ENCODE data around the gene CDK12.

The CDK12 gene

GRCh38 chr17:39555368-39555767 is 94.1 kb downstream of the CDK12 start:
- H3K27me3 Mint-ChIP-seq = no peaks in the 10 kb centered on the region
- H3K4me3 Mint-ChIP-seq = no peak overlapping the region
- peaks cover 25% of the 10 kb centered on the region for H3K36me3 Mint-ChIP-seq
- no peaks in the 10 kb centered on the region for H3K4me1 Mint-ChIP-seq
- no peaks in the 10 kb centered on the region for H3K9me3 Mint-ChIP-seq
- H3K27ac Mint-ChIP-seq = no peak overlapping the region

GRCh38 chr17:39556423-39556822 is 95.1 kb downstream of the CDK12 start:
- Mint-ChIP-seq H3K27me3 (no peaks in the 10 kb centered on the region), H3K36me3 (peaks cover 24% of the 10 kb centered on the region), H3K4me1 (no peaks in the 10 kb centered on the region), H3K27ac (no peak overlapping the region), H3K4me3 (no peak overlapping the region), H3K9me3 (no peaks in the 10 kb centered on the region)

GRCh38 chr17:39562395-39562794 is 101.1 kb downstream of the CDK12 start:
- Mint-ChIP-seq H3K36me3 (peaks cover 25% of the 10 kb centered on the region), H3K4me1 (no peaks in the 10 kb centered on the region), H3K27me3 (no peaks in the 10 kb centered on the region), H3K4me3 (no peak overlapping the region), H3K9me3 (no peaks in the 10 kb centered on the region), H3K27ac (no peak overlapping the region)

DNA sequence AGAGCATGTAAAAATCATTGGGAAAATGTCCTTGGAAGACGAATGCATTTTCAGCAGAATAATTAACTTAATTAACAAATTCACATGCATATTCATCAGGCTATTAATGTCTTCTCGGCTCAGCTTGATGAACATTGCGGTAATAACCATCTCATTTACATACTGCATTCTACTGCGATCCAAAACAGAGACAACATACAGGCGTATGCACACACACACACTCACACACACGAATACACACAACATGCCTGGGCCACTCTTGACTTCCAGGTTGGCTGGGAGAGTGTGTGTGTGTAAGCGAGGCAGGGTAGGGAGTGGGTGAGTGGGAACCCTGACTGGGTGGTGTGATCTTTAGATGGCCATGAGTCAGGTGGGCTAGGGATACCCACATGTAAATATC is 101.7 kb downstream of the CDK12 start:
- H3K27me3 Mint-ChIP-seq = no peaks in the 10 kb centered on the region
- H3K9me3 Mint-ChIP-seq = no peaks in the 10 kb centered on the region
- H3K4me1 Mint-ChIP-seq = no peaks in the 10 kb centered on the region
- H3K4me3 Mint-ChIP-seq = no peak overlapping the region
- peaks cover 27% of the 10 kb centered on the region for H3K36me3 Mint-ChIP-seq
- H3K27ac Mint-ChIP-seq = no peak overlapping the region

GRCh38 chr17:39563476-39563875 is 102.2 kb downstream of the CDK12 start:
- H3K9me3 Mint-ChIP-seq = no peaks in the 10 kb centered on the region
- no peak overlapping the region for H3K4me3 Mint-ChIP-seq
- H3K27me3 Mint-ChIP-seq = no peaks in the 10 kb centered on the region
- H3K4me1 Mint-ChIP-seq = no peaks in the 10 kb centered on the region
- peaks cover 27% of the 10 kb centered on the region for H3K36me3 Mint-ChIP-seq
- H3K27ac Mint-ChIP-seq = no peak overlapping the region

DNA sequence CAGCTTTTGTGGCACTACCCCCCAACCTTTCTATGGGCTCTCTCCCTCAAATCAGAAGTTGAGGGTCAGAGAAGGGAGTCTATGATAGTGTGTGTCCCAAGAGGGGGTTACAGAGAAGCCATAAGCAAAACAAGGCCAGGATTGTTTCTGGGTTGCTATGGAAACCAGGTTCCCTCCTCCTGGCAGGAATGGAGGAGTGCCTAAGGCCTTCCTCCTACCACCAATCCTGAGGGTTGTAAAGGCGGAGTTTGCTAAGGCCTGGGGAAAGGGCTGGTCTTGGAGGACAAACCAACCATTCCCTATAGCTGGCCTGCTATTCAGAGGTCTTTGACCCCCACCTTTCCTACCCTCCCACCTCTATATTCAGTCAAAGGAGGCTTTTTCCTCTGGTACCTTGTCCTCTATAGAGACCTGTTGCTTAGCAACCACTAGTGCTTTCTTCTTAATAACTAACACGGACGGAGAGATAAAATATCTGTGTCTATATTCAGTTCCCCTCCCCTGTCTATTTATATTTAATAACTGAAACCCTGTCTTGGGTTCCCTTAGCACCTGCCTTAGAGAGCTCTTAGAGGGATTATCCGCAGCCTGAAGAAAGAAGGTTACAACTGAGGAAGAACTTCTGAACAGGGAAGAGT is 103.0 kb downstream of the CDK12 start:
- Mint-ChIP-seq H3K36me3 (peaks cover 28% of the 10 kb centered on the region), H3K4me1 (no peaks in the 10 kb centered on the region), H3K9me3 (no peaks in the 10 kb centered on the region), H3K4me3 (no peak overlapping the region), H3K27ac (no peak overlapping the region), H3K27me3 (no peaks in the 10 kb centered on the region)

- Mint-ChIP-seq H3K4me3 (no peak overlapping the region), H3K4me1 (no peaks in the 10 kb centered on the region), H3K27me3 (no peaks in the 10 kb centered on the region), H3K36me3 (peaks cover 34% of the 10 kb centered on the region), H3K27ac (no peak overlapping the region), H3K9me3 (peaks cover 4% of the 10 kb centered on the region)
Observed at GRCh38 chr17:39566094-39566850, 105.0 kb downstream of the CDK12 start.

DNA sequence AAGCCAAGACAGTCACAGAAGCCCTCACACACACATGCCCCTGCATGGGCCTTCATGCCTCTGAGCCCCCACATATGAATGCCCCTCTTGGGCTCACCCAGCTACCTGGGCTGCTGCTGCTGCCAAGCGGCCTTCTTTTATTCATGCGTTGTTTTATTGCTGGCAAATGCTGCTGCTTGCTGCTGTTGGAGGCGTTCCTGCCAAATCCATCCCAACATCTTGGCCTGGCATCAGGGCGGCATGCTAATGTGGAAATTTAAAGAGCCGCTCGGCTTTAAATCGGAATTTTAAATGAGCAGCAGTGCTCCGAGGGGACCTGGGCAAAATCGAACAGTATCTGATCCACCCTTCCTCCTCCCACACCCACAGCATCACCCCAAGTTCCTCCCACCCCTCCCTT is 107.4 kb downstream of the CDK12 start:
- Mint-ChIP-seq H3K36me3 (peaks cover 44% of the 10 kb centered on the region), H3K27ac (no peak overlapping the region), H3K27me3 (peaks cover 4% of the 10 kb centered on the region), H3K9me3 (peaks cover 9% of the 10 kb centered on the region), H3K4me3 (no peak overlapping the region), H3K4me1 (no peaks in the 10 kb centered on the region)

DNA sequence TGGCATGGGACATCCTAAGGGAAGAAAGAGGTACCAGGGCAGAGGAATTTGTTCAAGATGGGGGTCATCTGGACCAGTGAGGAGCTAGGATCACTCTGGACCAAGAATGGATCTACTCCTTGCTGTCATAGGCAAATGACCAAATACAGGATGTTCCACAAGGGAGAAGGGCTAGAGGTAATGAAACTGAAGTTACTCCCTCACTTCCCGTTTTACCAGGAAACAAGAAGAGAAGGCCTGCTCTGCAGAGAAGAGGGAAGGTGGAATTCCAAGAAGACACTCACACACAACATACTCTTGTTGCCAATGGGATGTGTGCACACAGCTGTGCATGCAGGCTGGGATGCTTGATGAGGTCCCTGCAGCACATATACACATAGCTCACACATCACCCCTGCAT is 107.8 kb downstream of the CDK12 start:
- H3K4me3 Mint-ChIP-seq = no peak overlapping the region
- peak overlapping the region; percentile 41 for H3K27ac Mint-ChIP-seq
- peaks cover 7% of the 10 kb centered on the region for H3K27me3 Mint-ChIP-seq
- peaks cover 9% of the 10 kb centered on the region for H3K9me3 Mint-ChIP-seq
- H3K4me1 Mint-ChIP-seq = peaks cover 4% of the 10 kb centered on the region
- peaks cover 44% of the 10 kb centered on the region for H3K36me3 Mint-ChIP-seq

DNA sequence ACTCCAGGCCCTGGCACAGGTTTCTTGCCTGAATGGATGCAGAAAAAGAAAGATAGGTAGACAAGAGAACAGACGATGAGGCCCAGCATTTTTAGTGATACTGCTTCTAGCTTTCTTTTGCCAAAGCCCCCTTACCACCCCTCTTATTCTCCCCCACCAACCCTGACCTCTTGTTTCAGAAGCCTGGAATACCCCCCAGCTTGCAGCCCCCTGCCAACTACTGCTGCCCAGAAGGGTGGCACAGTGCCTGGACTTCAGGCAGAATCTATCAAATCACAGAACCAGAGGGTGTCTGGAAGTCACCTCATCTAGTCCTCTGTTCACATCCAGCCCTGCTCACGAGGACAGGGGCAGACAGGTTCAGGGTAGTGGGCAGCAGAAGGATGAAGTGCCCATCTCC is 110.8 kb downstream of the CDK12 start:
- Mint-ChIP-seq H3K36me3 (peaks cover 32% of the 10 kb centered on the region), H3K27ac (no peak overlapping the region), H3K4me3 (no peak overlapping the region), H3K4me1 (peaks cover 4% of the 10 kb centered on the region), H3K9me3 (peaks cover 9% of the 10 kb centered on the region), H3K27me3 (peaks cover 9% of the 10 kb centered on the region)

GRCh38 chr17:39573447-39574298 is 112.4 kb downstream of the CDK12 start:
- peak overlapping the region; percentile 86 for H3K4me3 Mint-ChIP-seq
- peaks cover 9% of the 10 kb centered on the region for H3K9me3 Mint-ChIP-seq
- H3K36me3 Mint-ChIP-seq = peaks cover 25% of the 10 kb centered on the region
- peaks cover 9% of the 10 kb centered on the region for H3K27me3 Mint-ChIP-seq
- peaks cover 4% of the 10 kb centered on the region for H3K4me1 Mint-ChIP-seq
- H3K27ac Mint-ChIP-seq = no peak overlapping the region

DNA sequence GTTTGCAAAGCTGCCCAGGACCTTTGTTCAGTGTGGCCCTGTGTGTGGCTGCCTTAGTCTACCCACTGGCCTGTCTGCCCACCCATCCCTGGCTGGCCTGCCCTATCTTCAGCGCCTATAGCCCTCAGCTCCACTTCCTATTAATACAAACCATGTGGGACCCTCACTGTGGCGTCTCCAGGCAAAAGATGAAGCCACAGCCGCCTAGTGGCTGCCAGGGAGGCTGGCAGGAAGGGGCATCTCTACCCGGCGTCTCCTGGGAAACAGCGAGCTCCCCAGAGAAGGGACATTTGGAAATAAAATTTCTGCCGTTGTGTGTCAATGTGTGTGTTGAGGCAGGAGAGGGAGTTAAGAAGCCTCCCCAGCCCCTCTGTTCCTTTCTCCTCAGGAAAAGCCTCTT is 114.9 kb downstream of the CDK12 start:
- peaks cover 11% of the 10 kb centered on the region for H3K36me3 Mint-ChIP-seq
- H3K4me1 Mint-ChIP-seq = peaks cover 4% of the 10 kb centered on the region
- no peak overlapping the region for H3K4me3 Mint-ChIP-seq
- H3K27me3 Mint-ChIP-seq = peaks cover 9% of the 10 kb centered on the region
- peaks cover 6% of the 10 kb centered on the region for H3K9me3 Mint-ChIP-seq
- H3K27ac Mint-ChIP-seq = no peak overlapping the region

DNA sequence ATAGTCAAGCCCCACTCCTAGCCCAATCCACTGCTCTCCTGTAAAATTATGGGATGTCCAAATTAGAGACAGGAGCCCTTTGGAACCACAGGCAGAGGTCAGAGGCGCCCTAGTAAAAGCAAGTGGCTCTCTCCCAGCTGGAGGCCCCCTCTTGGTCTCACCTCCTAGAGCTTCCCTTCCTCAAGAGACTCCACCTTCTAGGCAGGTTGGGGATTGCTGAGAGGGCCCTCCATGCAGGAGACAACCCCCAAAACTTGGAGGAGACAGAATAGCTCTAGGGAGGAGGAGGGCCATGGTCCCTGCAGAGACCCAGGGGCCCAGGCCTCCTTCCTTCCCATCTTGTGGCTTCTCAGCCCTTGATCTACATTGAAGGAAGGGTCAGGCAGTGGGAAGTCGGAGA is 117.0 kb downstream of the CDK12 start:
- Mint-ChIP-seq H3K27me3 (peaks cover 5% of the 10 kb centered on the region), H3K9me3 (no peaks in the 10 kb centered on the region), H3K36me3 (no peaks in the 10 kb centered on the region), H3K4me3 (no peak overlapping the region), H3K27ac (no peak overlapping the region), H3K4me1 (peaks cover 4% of the 10 kb centered on the region)

GRCh38 chr17:39579318-39580081 is 118.2 kb downstream of the CDK12 start:
- H3K4me3 Mint-ChIP-seq = no peak overlapping the region
- H3K9me3 Mint-ChIP-seq = no peaks in the 10 kb centered on the region
- H3K36me3 Mint-ChIP-seq = peaks cover under 1% of the 10 kb centered on the region
- no peak overlapping the region for H3K27ac Mint-ChIP-seq
- peaks cover 2% of the 10 kb centered on the region for H3K27me3 Mint-ChIP-seq
- no peaks in the 10 kb centered on the region for H3K4me1 Mint-ChIP-seq

GRCh38 chr17:39580082-39580468 is 118.8 kb downstream of the CDK12 start:
- Mint-ChIP-seq H3K27ac (no peak overlapping the region), H3K36me3 (peaks cover 1% of the 10 kb centered on the region), H3K4me3 (no peak overlapping the region), H3K27me3 (peaks cover 1% of the 10 kb centered on the region), H3K9me3 (no peaks in the 10 kb centered on the region), H3K4me1 (no peaks in the 10 kb centered on the region)

Data from activated naive CD4-positive, alpha-beta T cell treated with anti-CD3 and anti-CD28 coated beads, Interleukin-2, amount 50 U/mL, for 24 hours (primary cell).